HG03469 (cell line): Measurements from ENCODE around the gene DAAM2.

Experiments
- ATAC-seq: cut with Tn5 transposase; IDR thresholded peaks from one replicate; pipeline ENCODE4 v1.9.1; 2021; ENCODE audit warnings: mild to moderate bottlenecking, moderate library complexity, moderate number of reproducible peaks; ENCODE audit not compliant: unreplicated experiment

DAAM2 gene

DNA sequence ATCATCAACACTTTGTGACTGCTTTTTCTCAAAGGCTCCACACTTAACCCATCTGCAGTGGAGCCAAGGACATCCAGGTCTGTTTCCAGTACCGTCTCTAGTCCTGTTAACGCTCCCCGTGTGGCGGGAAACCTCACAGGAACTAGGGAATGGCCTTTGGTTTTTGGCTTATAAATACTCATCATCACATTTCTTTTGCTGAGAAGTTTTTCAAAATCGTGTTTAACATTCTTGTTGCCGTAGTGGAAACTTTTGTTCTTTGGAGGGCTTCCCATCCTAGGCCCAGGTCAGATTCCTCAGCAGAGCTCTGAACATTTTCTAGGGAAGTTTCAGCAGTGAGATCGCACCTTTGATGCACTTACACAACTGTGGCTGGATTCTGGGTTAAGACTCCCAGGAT, 24.6 kb downstream of the DAAM2 start:
- no peak for ATAC-seq

DNA sequence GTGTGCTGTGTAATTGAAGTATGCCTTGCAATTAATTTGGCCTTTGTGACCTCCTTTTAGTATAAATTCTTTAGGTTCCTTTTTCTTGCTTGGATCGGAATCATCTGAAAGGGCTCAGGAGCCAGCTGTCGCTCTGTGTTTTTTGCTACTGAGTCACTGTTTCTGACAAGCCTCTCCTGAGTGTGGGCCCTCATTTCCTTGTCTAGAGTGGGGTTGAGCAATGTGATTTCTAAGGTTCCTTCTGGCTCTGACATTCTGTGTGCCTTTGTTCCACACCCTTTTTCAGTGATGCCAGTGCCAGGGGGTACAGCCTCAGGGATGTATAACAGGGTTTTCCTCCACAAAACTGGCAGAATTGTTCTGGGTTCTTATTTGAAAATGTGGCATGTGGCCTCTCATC, 26.5 kb downstream of the DAAM2 start:
- ATAC-seq: no peak

DNA sequence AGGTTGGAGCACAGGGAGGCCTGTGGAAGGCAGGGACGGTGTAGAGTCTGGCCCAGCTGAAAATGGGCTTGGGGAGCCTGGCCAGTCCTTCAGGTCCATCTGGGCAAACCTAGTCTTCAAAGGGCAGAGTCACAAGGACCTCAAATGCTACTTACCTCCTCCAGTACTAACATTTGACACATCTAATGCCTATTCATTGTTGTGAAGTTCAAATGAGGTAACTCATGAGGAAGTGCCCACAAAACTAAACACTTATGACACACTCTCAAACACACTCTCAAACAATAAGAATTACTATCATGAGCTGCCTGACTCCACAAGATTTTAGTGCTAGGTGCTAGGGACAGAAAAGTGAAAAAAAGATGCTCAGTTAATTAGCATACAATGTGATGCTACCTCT, 27.1 kb downstream of the DAAM2 start:
- ATAC-seq: no peak

DNA sequence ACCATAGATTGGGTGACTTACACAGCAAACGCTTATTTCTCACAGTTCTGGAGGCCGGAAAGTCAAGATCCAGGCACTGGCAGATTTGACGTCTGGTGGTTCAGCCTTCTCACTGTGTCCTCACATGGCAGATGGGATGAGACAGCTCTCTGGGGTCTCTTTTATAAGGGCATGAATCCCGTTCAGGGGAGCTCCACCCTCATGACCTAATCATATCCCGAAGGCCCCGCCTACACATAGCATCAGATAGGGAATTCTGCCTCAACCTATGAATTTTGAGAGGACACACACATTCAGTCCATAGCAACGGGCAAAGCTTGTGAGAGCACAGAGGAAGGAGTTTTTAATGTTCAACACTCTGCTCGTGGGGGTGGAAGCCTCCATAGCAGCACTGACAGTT, 27.5 kb downstream of the DAAM2 start:
- ATAC-seq: no peak

DNA sequence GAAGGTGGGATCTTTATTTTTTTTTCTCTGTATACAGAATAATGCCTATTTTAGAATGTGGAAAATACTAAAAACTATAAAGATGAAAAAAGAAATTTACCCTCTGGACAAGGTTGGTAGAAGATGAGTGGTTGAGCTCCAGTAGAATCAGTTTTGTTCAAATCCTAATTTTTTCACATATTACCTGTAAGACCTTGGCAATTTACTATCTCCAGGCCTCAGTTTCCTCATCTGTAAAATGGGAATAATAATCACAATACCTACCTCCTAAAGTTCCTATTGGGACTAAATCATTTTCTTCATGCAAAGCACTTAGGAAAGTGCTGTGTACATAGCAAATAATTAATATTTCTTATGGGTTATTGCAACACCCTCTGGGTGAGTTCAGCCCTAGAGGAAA, 28.4 kb downstream of the DAAM2 start:
- no peak for ATAC-seq

DNA sequence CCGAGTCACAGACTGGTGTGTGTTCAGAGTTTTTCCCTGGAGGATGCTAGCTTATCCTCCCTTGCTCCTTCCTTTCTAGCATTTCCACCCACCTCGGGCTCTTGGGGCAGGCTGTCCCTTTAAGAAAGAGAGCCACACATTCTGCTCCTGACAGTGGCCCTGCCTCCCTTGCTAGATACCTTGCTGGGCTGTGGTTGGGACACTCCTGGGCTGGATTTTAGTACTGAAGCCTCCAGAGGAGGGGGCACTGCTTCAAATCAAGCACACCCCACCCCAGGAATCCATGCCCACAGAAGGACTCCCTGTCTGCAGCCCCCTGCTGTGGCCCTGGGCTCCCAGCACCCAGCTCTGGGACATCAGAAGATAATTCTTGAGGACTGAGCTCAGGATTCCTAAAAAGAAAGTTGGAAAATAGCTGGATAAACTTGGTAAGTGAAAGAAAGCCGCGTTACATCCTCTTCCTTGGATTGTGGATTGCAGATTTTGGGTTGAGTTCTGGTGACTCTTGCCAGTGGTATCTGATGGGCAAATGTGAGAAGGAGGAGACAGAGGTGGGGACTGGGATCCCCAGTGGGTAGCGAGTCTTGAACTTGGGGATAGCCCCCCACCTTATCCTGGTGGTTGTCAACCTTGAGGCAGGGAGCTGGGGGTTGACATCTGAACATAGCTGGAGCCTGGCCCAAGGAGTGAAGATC, 29.0 kb downstream of the DAAM2 start:
- no peak for ATAC-seq

DNA sequence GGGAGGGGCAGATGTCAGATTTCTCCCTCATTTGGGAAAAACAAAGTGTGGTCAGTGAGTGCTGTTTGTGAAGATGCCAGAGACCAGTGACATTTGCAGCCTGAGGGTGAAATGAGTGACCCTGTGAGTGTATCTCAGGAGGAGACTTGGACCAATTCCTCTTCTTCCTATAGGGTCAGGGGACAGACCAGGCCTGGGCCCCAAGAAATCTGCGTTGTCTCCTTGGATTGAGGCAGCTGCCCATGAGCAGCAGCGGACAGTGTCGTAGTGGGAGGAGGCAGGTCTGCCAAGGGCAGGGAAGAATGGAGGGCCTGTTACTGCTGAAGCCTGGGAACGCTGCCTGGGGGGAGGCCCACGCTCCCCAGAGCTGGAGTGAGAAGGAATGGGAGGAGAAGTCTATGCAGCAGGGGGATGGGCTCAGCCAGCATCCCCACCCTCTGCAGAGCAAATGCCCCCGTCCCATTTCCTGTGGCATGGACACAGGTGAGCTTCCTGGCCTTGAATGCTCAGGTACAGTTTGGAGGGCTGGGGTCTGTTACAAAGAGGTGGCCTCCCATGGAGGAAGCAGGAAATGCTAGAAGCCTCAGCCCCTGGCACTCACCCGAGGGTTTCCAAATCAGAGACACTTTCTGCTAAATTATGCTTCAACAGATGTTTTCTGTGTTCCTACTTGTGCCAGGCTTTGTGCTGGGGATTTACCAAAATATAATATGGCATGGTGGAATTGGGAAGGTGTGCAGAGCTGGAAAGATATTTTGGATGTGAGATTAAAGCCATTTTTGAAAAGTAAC, 29.8 kb downstream of the DAAM2 start:
- ATAC-seq: no peak

DNA sequence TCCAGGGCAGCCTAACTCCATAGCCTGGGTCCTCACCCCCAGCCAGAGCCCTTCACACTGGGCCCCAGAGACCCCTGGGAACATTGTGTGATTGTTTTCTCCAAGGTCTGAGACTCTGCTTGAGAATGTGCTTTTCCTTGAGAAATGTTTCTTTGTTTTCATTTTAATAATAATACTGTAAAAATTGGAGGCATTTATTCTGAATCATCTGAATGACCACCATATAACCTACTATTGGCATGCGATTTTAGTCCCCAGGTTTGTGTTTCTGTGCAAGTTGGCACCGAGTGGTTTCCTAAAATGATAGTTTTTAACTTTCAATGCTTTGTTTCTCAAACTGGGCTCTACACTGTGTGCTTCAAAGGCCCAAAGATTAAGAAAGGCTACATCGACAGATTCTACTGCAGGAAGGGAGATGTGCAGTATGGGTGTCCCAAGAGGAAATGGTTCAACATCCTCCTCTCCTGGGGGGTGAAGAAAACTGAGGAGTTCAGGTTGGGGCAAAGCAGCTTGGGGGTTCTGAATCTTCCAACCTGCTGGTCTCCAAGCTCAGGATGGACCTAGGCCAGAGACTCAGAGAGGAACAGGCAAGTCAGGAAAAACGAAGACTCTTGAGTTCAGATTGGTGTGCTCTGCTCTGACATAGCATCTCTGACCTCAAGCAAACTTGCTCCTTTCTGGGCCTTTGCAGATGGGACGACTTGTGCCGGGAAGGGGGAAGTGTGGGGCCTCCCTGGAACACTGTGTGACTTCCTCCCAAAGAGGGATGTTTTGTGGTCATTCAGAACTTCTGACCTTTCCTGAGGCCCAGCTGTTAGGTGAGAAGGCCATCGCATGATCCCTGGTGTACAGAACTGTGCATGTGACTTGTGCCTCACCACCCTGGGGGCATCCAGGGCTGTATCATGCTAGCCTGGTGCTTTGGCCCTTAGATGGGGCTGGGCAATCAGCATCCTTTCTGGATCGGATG, 31.0 kb downstream of the DAAM2 start:
- ATAC-seq: no peak

DNA sequence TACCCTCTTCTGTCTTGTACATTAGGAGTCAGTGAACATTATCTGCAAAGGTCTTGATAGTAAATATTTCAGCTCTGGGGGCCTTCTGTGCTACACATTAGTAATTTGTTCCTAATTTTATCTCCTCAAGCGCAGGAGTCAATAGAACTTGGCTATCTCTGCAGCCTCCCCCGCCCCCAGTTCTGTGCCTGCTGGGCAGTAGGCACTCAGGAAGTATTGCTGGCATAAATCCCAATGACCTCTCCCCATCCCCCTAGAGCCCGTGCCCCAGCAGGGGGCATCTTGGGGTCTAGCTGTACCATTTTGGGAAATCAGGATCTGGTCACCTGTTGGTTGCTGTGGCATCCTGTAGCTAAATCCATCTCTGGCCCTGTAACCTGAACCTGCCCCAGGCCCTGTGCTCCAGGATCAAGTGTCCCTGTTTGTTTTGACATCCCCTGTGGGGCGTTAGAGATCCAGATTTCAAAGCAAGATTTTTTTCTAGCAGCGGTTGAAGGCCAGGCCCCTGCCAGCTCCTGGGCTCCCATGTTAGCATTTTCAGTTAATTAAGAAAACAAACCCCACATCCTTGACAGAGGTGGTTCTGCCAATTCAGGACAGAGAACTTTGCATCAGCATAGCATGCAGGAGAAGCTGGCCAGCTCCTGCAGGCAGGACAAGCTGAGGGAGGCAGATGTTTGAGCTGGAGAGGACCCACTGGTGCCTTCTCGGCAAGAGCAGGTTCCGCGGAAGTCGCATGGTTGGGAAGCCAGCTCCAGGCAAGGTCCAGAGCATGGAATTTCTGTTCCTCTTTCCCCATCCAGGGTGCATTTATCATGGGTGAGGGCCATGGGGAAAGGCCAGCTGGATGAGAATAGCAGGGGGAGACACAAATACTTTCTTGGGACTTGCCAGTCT, 32.1 kb downstream of the DAAM2 start:
- no peak for ATAC-seq

DNA sequence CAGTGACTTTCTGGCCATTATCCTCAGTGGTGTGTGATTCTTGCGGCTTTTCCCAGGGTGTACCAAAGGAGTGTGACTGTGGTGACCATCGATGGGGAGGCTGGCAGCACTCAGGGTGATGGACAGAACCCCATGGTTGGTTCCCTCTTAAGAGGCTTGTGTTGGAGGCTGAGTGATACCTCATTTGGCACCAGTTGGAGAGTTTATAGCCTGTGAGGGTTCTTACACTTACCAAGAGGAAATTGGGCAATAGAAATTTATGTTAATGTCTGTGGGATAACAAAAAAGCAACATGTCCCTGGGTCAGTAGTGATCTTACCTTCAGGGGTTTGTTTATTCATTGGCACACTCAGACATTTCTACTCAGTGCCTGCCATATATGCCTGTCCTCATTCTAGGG, 37.2 kb downstream of the DAAM2 start:
- no peak for ATAC-seq

DNA sequence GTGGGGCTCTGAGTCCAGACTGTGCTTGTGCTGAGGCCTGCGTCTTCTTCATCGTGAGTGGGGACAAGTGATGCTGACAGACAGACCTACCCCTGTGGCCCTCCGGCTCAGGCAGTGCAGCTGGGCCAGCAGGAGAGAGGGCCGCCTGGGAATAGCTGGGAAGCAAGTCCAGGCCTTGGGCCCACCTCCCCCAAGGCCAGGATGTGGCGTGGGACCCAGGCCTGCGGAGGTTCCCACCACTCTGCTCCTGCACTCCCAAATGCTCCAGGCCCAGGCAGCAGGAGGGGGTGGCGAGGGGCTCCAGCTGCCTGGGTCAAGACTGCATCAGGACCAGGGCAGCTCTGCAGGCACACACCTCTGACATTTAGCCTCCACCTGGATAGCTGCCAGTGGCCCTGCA, 38.3 kb downstream of the DAAM2 start:
- no peak for ATAC-seq

DNA sequence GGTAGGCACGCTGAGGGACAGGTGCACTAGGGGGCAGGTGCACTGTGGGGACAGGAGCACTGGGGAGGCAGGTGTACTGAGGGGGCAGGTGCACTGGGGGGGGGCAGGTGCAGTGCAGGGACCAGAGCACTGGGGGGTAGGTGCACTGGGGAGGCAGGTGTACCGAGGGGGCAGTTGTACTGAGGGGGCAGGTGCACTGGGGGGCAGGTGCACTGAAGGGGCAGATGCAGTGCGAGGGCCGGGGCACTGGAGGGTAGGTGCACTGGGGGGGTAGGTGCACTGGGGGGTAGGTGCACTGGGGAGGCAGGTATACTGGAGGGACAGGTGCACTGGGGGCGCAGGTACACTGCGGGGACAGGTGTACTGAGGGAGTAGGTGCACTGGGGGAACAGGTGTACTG, 39.5 kb downstream of the DAAM2 start:
- no peak for ATAC-seq

DNA sequence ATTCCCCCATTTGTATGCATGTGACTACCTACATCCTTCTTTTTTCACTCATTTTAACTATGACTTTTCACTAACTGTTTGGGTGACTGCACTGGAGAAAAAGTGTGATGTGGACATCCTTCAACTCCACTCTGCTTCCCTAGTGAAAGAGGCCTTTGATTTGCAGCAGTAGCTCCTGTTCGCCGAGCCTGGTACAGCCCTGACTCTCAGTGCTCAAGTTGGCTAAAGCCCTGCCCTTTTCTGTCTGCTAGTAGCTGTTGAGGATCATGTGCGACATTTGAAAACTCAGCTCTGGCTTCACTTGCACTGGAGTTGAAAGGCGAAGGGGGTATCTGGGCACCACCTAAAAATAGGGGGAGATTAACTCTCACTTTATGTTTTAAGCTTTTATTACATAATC, 42.1 kb downstream of the DAAM2 start:
- no peak for ATAC-seq

DNA sequence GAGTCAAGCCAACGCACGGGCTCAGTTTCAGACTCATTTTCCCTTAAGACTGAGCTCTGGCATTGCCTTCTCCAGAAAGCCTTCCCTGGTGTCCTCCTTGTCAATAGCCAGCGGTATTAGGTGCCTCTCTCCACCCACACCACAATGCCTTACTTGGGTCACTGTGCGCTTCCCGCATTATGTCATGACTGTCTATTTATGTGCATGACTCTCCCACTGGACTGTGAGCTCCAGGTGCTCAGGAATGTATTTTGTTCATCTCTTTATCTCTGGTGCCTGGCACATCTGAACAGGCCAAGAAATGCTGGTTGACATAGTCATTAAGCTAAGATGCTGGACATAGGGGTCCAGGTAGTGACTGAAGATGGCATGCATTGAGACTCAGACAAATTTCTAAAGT, 42.7 kb downstream of the DAAM2 start:
- ATAC-seq: no peak

DNA sequence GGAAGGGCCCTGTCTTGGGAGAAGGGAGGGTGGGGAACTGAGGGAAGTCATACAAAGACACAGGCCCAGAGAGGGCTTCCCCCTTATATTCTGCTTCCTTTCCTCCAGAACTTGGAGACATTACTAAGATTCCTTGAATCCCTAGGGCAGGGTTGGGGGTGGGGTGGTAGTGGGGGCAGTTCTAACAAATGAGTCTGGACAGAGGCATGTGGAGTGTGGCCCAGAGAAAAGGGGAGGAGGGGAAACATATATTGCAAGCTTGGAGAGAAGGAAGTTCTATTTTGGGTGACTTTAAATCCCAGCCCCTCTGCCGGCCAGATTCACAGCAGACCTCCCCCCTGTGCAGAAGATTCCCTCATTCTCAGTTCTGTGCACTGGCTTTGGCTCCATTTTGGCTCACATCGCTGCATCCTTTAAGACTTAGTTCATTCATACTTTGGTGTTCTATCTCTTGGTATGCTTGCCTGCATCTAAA, 43.7 kb downstream of the DAAM2 start:
- ATAC-seq: no peak

DNA sequence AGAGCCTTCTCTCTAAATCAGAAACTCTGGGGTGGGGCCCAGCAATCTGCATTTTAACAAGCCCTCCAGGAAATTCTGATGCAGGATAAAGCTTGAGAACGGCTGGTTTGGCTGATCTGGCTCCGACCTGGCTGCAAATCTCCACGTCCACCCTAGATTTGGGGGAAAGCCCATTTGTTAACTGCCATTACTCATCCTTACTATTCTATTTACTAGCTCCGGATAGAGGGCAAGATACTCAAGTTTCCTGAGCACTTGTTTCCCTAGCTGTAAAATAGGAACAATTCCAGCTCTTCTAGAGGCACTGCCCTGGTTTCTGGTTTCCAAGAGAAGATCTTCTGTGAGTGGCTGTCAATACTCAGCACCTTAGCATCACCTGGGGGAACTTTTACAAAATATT, 44.4 kb downstream of the DAAM2 start:
- ATAC-seq: no peak

DNA sequence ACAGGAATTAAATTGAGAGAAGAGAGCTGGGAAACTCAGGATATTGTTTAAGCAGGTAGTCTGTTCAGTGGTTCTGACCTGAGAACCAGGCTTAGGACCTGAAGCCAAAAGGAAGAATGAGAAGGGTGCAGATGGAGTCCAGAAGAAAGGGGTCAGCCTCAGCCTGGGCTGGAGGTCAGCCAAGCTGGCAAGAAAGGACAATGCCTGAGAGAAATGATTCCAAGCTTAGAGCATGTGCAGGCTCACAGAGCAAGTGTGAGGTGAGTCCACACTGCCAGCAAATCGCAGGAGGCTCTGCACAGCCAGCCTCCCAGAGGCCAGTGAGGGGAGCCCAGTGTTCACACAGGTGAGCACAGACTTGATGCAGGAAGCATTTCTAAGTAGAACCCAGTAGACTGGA, 47.3 kb downstream of the DAAM2 start:
- no peak for ATAC-seq

DNA sequence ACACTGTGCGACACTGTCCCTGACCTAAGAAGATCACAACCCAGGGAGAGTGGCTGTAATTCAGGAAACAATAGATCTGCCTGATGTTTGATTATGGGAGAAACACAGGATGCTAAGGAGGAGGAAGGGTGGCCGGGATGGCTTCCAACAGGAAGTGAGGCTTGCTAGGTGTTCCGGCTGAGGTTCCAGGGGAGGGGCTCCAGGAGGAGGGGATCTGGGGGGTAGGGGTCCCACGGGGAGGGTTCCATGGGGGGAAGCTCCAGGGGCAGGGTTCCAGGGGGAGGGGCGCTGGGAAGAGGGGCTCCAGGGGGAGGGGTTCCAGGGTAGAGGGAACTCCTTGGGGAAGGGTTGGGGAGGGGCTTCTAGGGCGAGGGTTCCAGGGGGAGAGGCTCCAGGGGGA, 48.6 kb downstream of the DAAM2 start:
- ATAC-seq: no peak

DNA sequence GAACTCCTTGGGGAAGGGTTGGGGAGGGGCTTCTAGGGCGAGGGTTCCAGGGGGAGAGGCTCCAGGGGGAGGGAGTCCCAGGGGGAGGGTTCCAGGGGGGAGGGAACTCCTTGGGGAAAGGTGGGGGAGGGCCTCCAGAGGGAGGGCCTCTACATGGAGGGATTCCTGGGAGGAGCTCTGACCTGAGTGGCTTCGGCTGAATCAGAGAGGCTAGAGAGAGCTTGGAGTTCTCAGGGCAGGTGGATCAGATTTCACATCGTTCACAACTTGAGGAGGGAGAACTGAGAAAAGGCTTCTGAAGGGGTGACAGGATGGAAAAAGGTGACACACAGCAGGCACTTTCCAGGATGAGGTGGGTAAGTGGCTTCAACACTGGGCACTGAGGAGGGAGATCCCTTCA, 49.1 kb downstream of the DAAM2 start:
- ATAC-seq: no peak

DNA sequence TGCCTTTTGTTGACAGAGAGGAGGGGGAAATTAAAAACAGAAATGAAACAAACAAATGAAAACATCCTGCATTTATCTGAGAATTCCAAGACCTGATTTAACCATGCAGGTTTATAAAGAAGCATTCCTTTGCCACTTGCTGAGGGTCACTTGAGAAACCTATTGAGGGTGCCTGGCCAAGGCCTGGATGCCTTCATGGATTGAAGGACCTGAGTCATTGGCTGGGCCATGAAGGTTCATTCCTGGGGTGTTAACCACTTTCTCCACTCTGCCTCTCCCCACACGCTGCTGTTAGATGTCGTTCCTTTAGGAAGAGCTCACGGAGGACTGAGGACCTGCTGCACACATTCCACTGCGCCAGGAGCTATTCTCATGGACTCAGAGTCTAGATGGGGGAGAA, 49.7 kb downstream of the DAAM2 start:
- ATAC-seq: no peak
